IMR-90 (cell line): Measurements from ENCODE around the gene GPR108. TPM values are rescaled to one million over a fixed set of nuclear protein-coding genes. Genes with fewer than 3 reads are reported as not detected.

Source experiments
- ATAC-seq: fragments of 200-7000 bp; cut with Tn5 transposase; 2 replicates; pipeline ENCODE4 v1.9.1; 2020; ENCODE audit warnings: low read depth, mild to moderate bottlenecking, moderate library complexity
- BruUV-seq: library from RNA; stranded (reverse); fragments of 400-500 nt; replicated peaks from 2 replicates; lab custom pipeline; 2021; lab: Mats Ljungman, UMichigan
- CTCF ChIA-PET: fragments of 300-600 bp; formaldehyde crosslinking; extraction: SDS; loops from one replicate; lab custom pipeline; 2021; ENCODE audit warnings: antibody characterized with exemption; lab: Yijun Ruan, JAX
- POLR2A ChIA-PET: fragments of 300-600 bp; sonication (Branson Sonifier 250); formaldehyde crosslinking; loops from one replicate; lab custom pipeline; 2022; ENCODE audit warnings: antibody characterized with exemption; ENCODE audit not compliant: unreplicated experiment; lab: Charles Lee
- DNase-seq: peaks from one replicate; pipeline ENCODE4 v3.0.0; 2013
- H2AFZ ChIP-seq: replicated peaks from 2 replicates; pipeline ENCODE3; 2013; ENCODE audit warnings: low read length, mild to moderate bottlenecking; ENCODE audit not compliant: poor library complexity
- H2AK5ac ChIP-seq: 2 replicates; pipeline ENCODE4 v1.6.1; 2013; ENCODE audit warnings: low read depth, low read length, inconsistent platforms
- H2AK9ac ChIP-seq: replicated peaks from 2 replicates; pipeline ENCODE3; 2013; ENCODE audit warnings: mild to moderate bottlenecking, low read depth, low read length, moderate library complexity; ENCODE audit not compliant: poor library complexity
- H2BK120ac ChIP-seq: 2 replicates; pipeline ENCODE4 v1.6.1; 2013; ENCODE audit warnings: low read depth, low read length, inconsistent platforms
- H2BK15ac ChIP-seq: 3 replicates; pipeline ENCODE4 v1.6.1; 2013; ENCODE audit warnings: low read depth, low read length, inconsistent platforms
- H2BK20ac ChIP-seq: 2 replicates; pipeline ENCODE4 v1.6.1; 2013; ENCODE audit warnings: low read depth, mild to moderate bottlenecking, inconsistent platforms, low read length, moderate library complexity
- H2BK5ac ChIP-seq: 2 replicates; pipeline ENCODE4 v1.6.1; 2013; ENCODE audit warnings: mild to moderate bottlenecking, low read depth, low read length, inconsistent platforms; ENCODE audit not compliant: poor library complexity, severe bottlenecking
- H3K14ac ChIP-seq: replicated peaks from 2 replicates; pipeline ENCODE4 v1.6.1; 2013; ENCODE audit warnings: low read depth, low read length, inconsistent platforms
- H3K18ac ChIP-seq: 2 replicates; pipeline ENCODE4 v1.6.1; 2013; ENCODE audit warnings: low read depth, low read length, control low read depth
- H3K23ac ChIP-seq: 2 replicates; pipeline ENCODE4 v1.6.1; 2013; ENCODE audit warnings: low read depth, low read length, inconsistent platforms
- H3K27ac ChIP-seq: 2 replicates; pipeline ENCODE4 v1.5.1; 2013; ENCODE audit warnings: mild to moderate bottlenecking, control low read depth, low read length; ENCODE audit not compliant: insufficient read depth
- H3K27me3 ChIP-seq: 2 replicates; pipeline ENCODE4 v1.6.1; 2013; ENCODE audit warnings: low read length; ENCODE audit not compliant: control insufficient read depth, insufficient read depth
- H3K36me3 ChIP-seq: 2 replicates; pipeline ENCODE4 v1.6.1; 2013; ENCODE audit warnings: low read length, mixed read lengths; ENCODE audit not compliant: control insufficient read depth, insufficient read depth
- H3K4ac ChIP-seq: 2 replicates; pipeline ENCODE4 v1.6.1; 2013; ENCODE audit warnings: low read depth, low read length, inconsistent platforms
- H3K4me1 ChIP-seq: 2 replicates; pipeline ENCODE4 v1.6.1; 2013; ENCODE audit warnings: low read length, mixed read lengths; ENCODE audit not compliant: control insufficient read depth, insufficient read depth
- H3K4me2 ChIP-seq: 2 replicates; pipeline ENCODE4 v1.6.1; 2013; ENCODE audit warnings: low read depth, mild to moderate bottlenecking, control low read depth, low read length, moderate library complexity
- H3K4me3 ChIP-seq: 2 replicates; pipeline ENCODE4 v1.5.1; 2013; ENCODE audit warnings: low read depth, mild to moderate bottlenecking, control low read depth, low read length, moderate library complexity; ENCODE audit not compliant: insufficient read depth
- H3K56ac ChIP-seq: 2 replicates; pipeline ENCODE4 v1.6.1; 2013; ENCODE audit warnings: low read length, inconsistent platforms; ENCODE audit not compliant: insufficient read depth; ENCODE audit errors: extremely low read depth
- H3K79me1 ChIP-seq, 2 experiments: 2 replicates each; pipeline ENCODE4 v1.6.1; 2013; ENCODE audit warnings: low read length in 2 of 2, inconsistent platforms in 1 of 2, low read depth in 1 of 2
- H3K9ac ChIP-seq: 2 replicates; pipeline ENCODE4 v1.6.1; 2013; ENCODE audit warnings: low read depth, low read length, control low read depth
- H3K9me1 ChIP-seq: 2 replicates; pipeline ENCODE4 v1.6.1; 2013; ENCODE audit warnings: low read length, inconsistent platforms; ENCODE audit not compliant: insufficient read depth
- H3K9me3 ChIP-seq: 2 replicates; pipeline ENCODE4 v1.6.1; 2013; ENCODE audit warnings: low read length; ENCODE audit not compliant: control insufficient read depth, insufficient read depth
- H4K20me1 ChIP-seq: 2 replicates; pipeline ENCODE4 v1.6.1; 2013; ENCODE audit warnings: low read length, inconsistent platforms; ENCODE audit not compliant: insufficient read depth
- H4K5ac ChIP-seq: 2 replicates; pipeline ENCODE4 v1.6.1; 2013; ENCODE audit warnings: mild to moderate bottlenecking, low read depth, low read length, control low read depth
- H4K8ac ChIP-seq, 2 experiments: 2 replicates each; pipeline ENCODE4 v1.6.1; 2013; ENCODE audit warnings: low read depth in 2 of 2, low read length in 2 of 2, control low read depth in 1 of 2, inconsistent platforms in 1 of 2
- H4K91ac ChIP-seq: 2 replicates; pipeline ENCODE4 v1.6.1; 2013; ENCODE audit warnings: low read depth, low read length, inconsistent platforms; ENCODE audit not compliant: insufficient read depth
- BHLHE40 ChIP-seq: fragments of 150-350 bp; IDR thresholded peaks from 2 replicates; pipeline ENCODE4 v1.6.1; 2016; ENCODE audit warnings: mild to moderate bottlenecking, low read depth, low read length
- MAZ ChIP-seq: IDR thresholded peaks from 2 replicates; pipeline ENCODE4 v1.6.1; 2012; ENCODE audit warnings: low read depth, mild to moderate bottlenecking, low read length, improper control_type of control experiment, moderate library complexity, borderline replicate concordance
- NFE2L2 ChIP-seq: fragments of 150-350 bp; IDR thresholded peaks from 2 replicates; pipeline ENCODE4 v1.6.1; 2016; ENCODE audit warnings: low read depth, mild to moderate bottlenecking, low read length
- POLR2A ChIP-seq: IDR thresholded peaks from 2 replicates; pipeline ENCODE4 v1.6.1; 2012; ENCODE audit warnings: mild to moderate bottlenecking, low read depth, low read length
- RAD21 ChIP-seq: IDR thresholded peaks from 2 replicates; pipeline ENCODE4 v1.6.1; 2012; ENCODE audit warnings: low read length, improper control_type of control experiment
- RFX5 ChIP-seq: IDR thresholded peaks from 2 replicates; pipeline ENCODE4 v1.8.0; 2012; ENCODE audit warnings: low read depth, mild to moderate bottlenecking, low read length, moderate library complexity
- WGBS, 2 experiments: methylation state at CpG; one replicate each; pipeline versions ENCODE4 v1.1.5 to v1.1.7; 2013; ENCODE audit warnings: missing lambda C conversion rate in 2 of 2; ENCODE audit not compliant: insufficient read length in 1 of 2; ENCODE audit errors: extremely low coverage in 2 of 2; 5-methylcytosine and 5-hydroxymethylcytosine counted together
- dilution Hi-C: fragments of 300-500 bp; cut with HindIII; formaldehyde crosslinking; loops from one replicate; pipeline ENCODE4 v1.14.3; 2018; ENCODE audit warnings: low sequenced_read_pairs; ENCODE audit not compliant: unreplicated experiment
- in situ Hi-C: fragments of 300-500 bp; cut with MboI; formaldehyde crosslinking; loops from 3 replicates; pipeline ENCODE4 v1.14.3; 2019; ENCODE audit warnings: low sequenced_read_pairs, inconsistent platforms, mixed read lengths
- intact Hi-C: fragments of 100-400 bp; cut with micrococcal nuclease; formaldehyde crosslinking; loops from 2 replicates; pipeline ENCODE4 v1.10.0; 2022
- polyA plus RNA-seq, 3 experiments: library from polyadenylated mRNA; depleted of rRNA; stranded (reverse); fragments of >200 nt; gene quantifications; 2 replicates each; pipeline ENCODE4 v1.2.3, GENCODE V29; 2012; ENCODE audit warnings: low replicate concordance in 1 of 3
- total RNA-seq: library from RNA; depleted of rRNA; stranded (reverse); fragments of >200 nt; gene quantifications from 2 replicates; pipeline ENCODE4 v1.2.3, GENCODE V29; 2012
- TF ChIP-seq, protein P1 (sequence below): fragments of 150-350 bp; IDR thresholded peaks from 2 replicates; pipeline ENCODE4 v1.6.1; 2017; ENCODE audit warnings: mild to moderate bottlenecking, antibody characterized with exemption, low read length, low read depth

GPR108 gene
- total and polyA plus RNA-seq, 2 of the 4 experiments (the other 2 are of a cell fraction): 28.0 to 38.9 TPM

GRCh38 chr19:6739390-6739882, 2.1 kb upstream of the GPR108 start, which contains the start of gene TRIP10:
Gene TRIP10, plus strand, starts transcription at chr19:6739680. Its CDS starts 82 bp downstream, at chr19:6739762.
- Histone ChIP-seq H2AK5ac (peak within 1 kb of the TSS; percentile 62), H2AK9ac (peak within 1 kb of the TSS; percentile 99), H3K9me1 (peaks cover 7% of the 10 kb centered on the region; the same call in 1 of the 2 replicates), H3K79me1 (peaks cover 3 to 66% of the 10 kb centered on the region in 2 experiments), H2BK120ac (peak within 1 kb of the TSS; percentile 76), H3K4me3 (peak within 1 kb of the TSS; percentile 93), H4K5ac (peak within 1 kb of the TSS; percentile 91), H4K91ac (peak within 1 kb of the TSS; percentile 52), H3K36me3 (peaks cover 11% of the 10 kb centered on the region), H2BK5ac (peak within 1 kb of the TSS; percentile 74), H3K18ac (peak within 1 kb of the TSS; percentile 87), H3K56ac (peak within 1 kb of the TSS; percentile 71; the same call in 1 of the 2 replicates), H2BK15ac (peak within 1 kb of the TSS; percentile 79; the same call in 1 of the 3 replicates), H3K9me3 (no peaks in the 10 kb centered on the region), H4K20me1 (0 out of 2 replicates have a peak, but pooled peaks cover under 1% of the 10 kb centered on the region), H2AFZ (peak within 1 kb of the TSS; percentile 97), H2BK20ac (no peak within 1 kb of the TSS; the same call in 1 of the 2 replicates), H3K27ac (peak within 1 kb of the TSS; percentile 87), H3K4me1 (peaks cover 30% of the 10 kb centered on the region), H3K14ac (peak within 1 kb of the TSS; percentile 43), H3K27me3 (no peaks in the 10 kb centered on the region), H3K4me2 (peak within 1 kb of the TSS; percentile 89), H3K4ac (peak within 1 kb of the TSS; percentile 76), H3K23ac (peak within 1 kb of the TSS; percentile 86; the same call in 1 of the 2 replicates), H4K8ac (peak within 1 kb of the TSS; percentile 67 to 92), H3K9ac (peak within 1 kb of the TSS; percentile 82)
- no peak for TF ChIP-seq RAD21
- TF ChIP-seq POLR2A: no peak
- TF ChIP-seq RFX5: no peak
- no peak for TF ChIP-seq NFE2L2
- 0 out of 2 replicates have a peak, but pooled peaks have one; percentile 11 for TF ChIP-seq BHLHE40
- TF ChIP-seq, protein P1, sequence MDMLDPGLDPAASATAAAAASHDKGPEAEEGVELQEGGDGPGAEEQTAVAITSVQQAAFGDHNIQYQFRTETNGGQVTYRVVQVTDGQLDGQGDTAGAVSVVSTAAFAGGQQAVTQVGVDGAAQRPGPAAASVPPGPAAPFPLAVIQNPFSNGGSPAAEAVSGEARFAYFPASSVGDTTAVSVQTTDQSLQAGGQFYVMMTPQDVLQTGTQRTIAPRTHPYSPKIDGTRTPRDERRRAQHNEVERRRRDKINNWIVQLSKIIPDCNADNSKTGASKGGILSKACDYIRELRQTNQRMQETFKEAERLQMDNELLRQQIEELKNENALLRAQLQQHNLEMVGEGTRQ: no peak
- peak; percentile 57; the same call in 1 of the 2 replicates for TF ChIP-seq MAZ
- ChIA-PET POLR2A (no interaction called here), CTCF (interaction anchor here (3.6 kb wide), 1 partner anchor 124 kb away, joined by 25 read pairs; no protein-coding TSS in a partner anchor)
- in situ Hi-C loops: loop anchor here (10.0 kb wide), 2 partner anchors 125 to 225 kb away; no protein-coding TSS in a partner anchor
- ATAC-seq (peak; percentile 15), DNase-seq (peak; percentile 72)
- dilution Hi-C loops: no loop called here
- no TSS peak for BruUV-seq
- 0% methylated on average over 4 of the region's 47 CpGs; no CpG with 5 or more reads in 1 of the 2 experiments for WGBS, 2 experiments
- intact Hi-C loops: loop anchor here (5.0 to 10.0 kb wide), 3 partner anchors 207 to 612 kb away; partner anchors contain the start of genes TNFSF9 and ZNF557
